T-cell (primary cell): ENCODE data around the gene RNF227. TPM values are rescaled to one million over a fixed set of nuclear protein-coding genes. Genes with fewer than 3 reads are reported as not detected.
"Not testable (repeated sequence)": the region's sequence is repeated elsewhere in the genome, so short reads cannot be mapped to it uniquely, and the experiment has no call there.

Source experiments
- ATAC-seq, 4 experiments: fragments of 200-7000 bp in 3 of 4; fragments of 150-1000 bp in 1 of 4; cut with Tn5 transposase; replicated peaks in 1 of 4; 1 replicate in 3 of 4; 2 replicates in 1 of 4; pipeline ENCODE4 v1.10.0; 2021; ENCODE audit warnings: moderate library complexity in 3 of 4, mild to moderate bottlenecking in 2 of 4, moderate number of reproducible peaks in 1 of 4
- CTCF ChIA-PET, 2 donors: fragments of 300-600 bp; sonication (Branson Sonifier 250); formaldehyde crosslinking; loops; one replicate each; lab custom pipeline; 2022; ENCODE audit warnings: antibody characterized with exemption in 2 of 2; lab: Charles Lee
- POLR2A ChIA-PET, 2 donors: fragments of 300-600 bp; sonication (Branson Sonifier 250); formaldehyde crosslinking; loops; one replicate each; lab custom pipeline; 2022; ENCODE audit warnings: antibody characterized with exemption in 2 of 2; lab: Charles Lee
- DNase-seq, 35 experiments: peaks; one replicate each; pipeline versions ENCODE4 v3.0.0 to v3.0.0-alpha.2; 2013 to 2023
- H3K27ac ChIP-seq: one replicate; pipeline ENCODE4 v1.5.1; 2013; ENCODE audit warnings: low read length
- H3K27me3 ChIP-seq, 2 experiments: replicated peaks in 1 of 2; 1 replicate in 1 of 2; 2 replicates in 1 of 2; pipeline versions ENCODE4 v1.6.1 to v1.7.0; 2013; ENCODE audit warnings: low read length in 1 of 2, mixed read lengths in 1 of 2; ENCODE audit not compliant: control insufficient read depth in 2 of 2, insufficient read depth in 2 of 2; ENCODE audit errors: extremely low read depth in 1 of 2
- H3K36me3 ChIP-seq, 2 donors: 1 replicate in 1 of 2; 2 replicates in 1 of 2; pipeline versions ENCODE4 v1.6.1 to v1.7.0; 2013; ENCODE audit warnings: low read length in 1 of 2; ENCODE audit not compliant: control insufficient read depth in 2 of 2, insufficient read depth in 1 of 2; ENCODE audit errors: extremely low read depth in 1 of 2
- H3K4me1 ChIP-seq, 2 experiments: 1 replicate in 1 of 2; 2 replicates in 1 of 2; pipeline versions ENCODE4 v1.6.1 to v1.7.0; 2013; ENCODE audit warnings: low read length in 2 of 2, mixed read lengths in 1 of 2; ENCODE audit not compliant: insufficient read depth in 2 of 2, control insufficient read depth in 1 of 2; ENCODE audit errors: extremely low read depth in 1 of 2
- H3K4me3 ChIP-seq, 2 donors: 1 replicate in 1 of 2; 2 replicates in 1 of 2; pipeline versions ENCODE4 v1.5.1 to v1.7.0; 2013; ENCODE audit warnings: mild to moderate bottlenecking in 2 of 2, low read length in 1 of 2, moderate library complexity in 1 of 2; ENCODE audit not compliant: control insufficient read depth in 1 of 2; ENCODE audit errors: extremely low read depth in 1 of 2
- H3K9me3 ChIP-seq: 2 replicates; pipeline ENCODE4 v1.7.0; 2013
- H3K27ac Mint-ChIP-seq, 2 donors: one replicate each; pipeline ENCODE4 v1.8.0; 2020 to 2021; ENCODE audit warnings: mild to moderate bottlenecking in 2 of 2, mixed read lengths in 2 of 2
- H3K27me3 Mint-ChIP-seq, 2 donors: one replicate each; pipeline ENCODE4 v1.8.0; 2021 to 2022; ENCODE audit warnings: mixed read lengths in 2 of 2
- H3K36me3 Mint-ChIP-seq: one replicate; pipeline ENCODE4 v1.8.0; 2021; ENCODE audit warnings: mixed read lengths
- H3K4me1 Mint-ChIP-seq, 3 donors: one replicate each; pipeline ENCODE4 v1.8.0; 2020 to 2022; ENCODE audit warnings: mixed read lengths in 3 of 3, mild to moderate bottlenecking in 1 of 3
- H3K4me3 Mint-ChIP-seq, 3 donors: one replicate each; pipeline ENCODE4 v1.8.0; 2020 to 2022; ENCODE audit warnings: mild to moderate bottlenecking in 3 of 3, mixed read lengths in 3 of 3, moderate library complexity in 3 of 3
- H3K9me3 Mint-ChIP-seq, 3 donors: one replicate each; pipeline ENCODE4 v1.8.0; 2020 to 2022; ENCODE audit warnings: mixed read lengths in 3 of 3
- WGBS: methylation state at CpG from one replicate; pipeline ENCODE4 v1.1.5; 2013; ENCODE audit warnings: missing lambda C conversion rate; ENCODE audit not compliant: insufficient coverage; 5-methylcytosine and 5-hydroxymethylcytosine counted together
- total RNA-seq, 35 experiments: library from RNA in 6 of 35; stranded (reverse) in 6 of 35; fragments of 120-200 nt in 1 of 35; gene quantifications; one replicate each; pipeline versions ENCODE4 v1.2.1 to v1.2.4 and lab custom pipeline; 2013 to 2026

The RNF227 gene
- total RNA-seq, 5 donors from 2014 or later (not counting 1 experiment from before 2014, with no cell fraction given), result 2.9 to 7.3 (median 5.2) TPM

DNA sequence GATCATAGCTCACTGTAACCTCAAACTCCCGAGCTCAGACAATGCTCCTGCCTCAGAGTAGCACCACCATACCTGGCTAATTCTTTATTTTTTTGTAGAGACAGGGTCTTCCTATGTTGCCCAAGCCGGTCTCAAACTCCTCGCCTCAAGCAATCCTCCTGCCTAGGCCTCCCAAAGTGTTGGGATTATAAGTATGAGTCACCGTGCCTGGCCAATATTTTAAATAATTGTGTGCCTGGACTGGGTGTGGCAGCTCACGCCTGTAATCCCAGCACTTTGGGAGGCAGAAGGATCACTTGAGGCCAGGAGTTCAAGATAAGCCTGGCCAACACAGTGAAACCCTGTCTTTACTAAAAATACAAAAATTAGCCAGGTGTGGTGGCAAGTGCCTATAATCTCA, 51.7 kb downstream of the RNF227 start:
- H3K36me3 Mint-ChIP-seq, POLR2A ChIA-PET, H3K36me3 ChIP-seq, H3K4me3 ChIP-seq, DNase-seq, H3K27ac Mint-ChIP-seq, H3K9me3 Mint-ChIP-seq, H3K9me3 ChIP-seq, ATAC-seq, H3K27ac ChIP-seq, H3K4me3 Mint-ChIP-seq, H3K27me3 ChIP-seq, H3K27me3 Mint-ChIP-seq: not testable (repeated sequence)
- H3K4me1 Mint-ChIP-seq, result peaks cover 28 to 35% (median 31%) of the 10 kb centered on the region in 3 donors
- H3K4me1 ChIP-seq, result peaks cover 14 to 21% of the 10 kb centered on the region in 2 experiments
- CTCF ChIA-PET, result interaction anchor here (0.6 to 1.4 kb wide), 3 partner anchors 31 to 177 kb away, joined by 3 to 11 read pairs (median 4); no protein-coding TSS in a partner anchor
- no CpG with 5 or more reads among the region's 5 CpGs for WGBS

Other genes with a start within 250 kb of the RNF227 start
- gene TP53, start 228.8 kb downstream of the RNF227 start, total RNA-seq, result 100 to 1,000 TPM in 2 of 5 donors, 10 to 100 TPM in 3; 65.1 to 108 (median 93.5) TPM
- 10 to 100 TPM in 3 of 5 donors, 1 to 10 TPM in 2; 8.0 to 14.6 (median 13.1) TPM for gene WRAP53, start 227.8 kb downstream of the RNF227 start, total RNA-seq
- gene EFNB3, start 211.1 kb downstream of the RNF227 start, total RNA-seq, result under 1 TPM in 3 of 5 donors, not detected in 2; 0.07 to 0.19 (median 0.18) TPM
- not detected for gene DNAH2, start 198.5 kb downstream of the RNF227 start, total RNA-seq
- gene KDM6B, start 82.1 kb downstream of the RNF227 start, total RNA-seq, result 100 to 1,000 TPM in 3 of 5 donors, 10 to 100 TPM in 2; 87.3 to 180 (median 108) TPM
- gene TMEM88, start 61.2 kb downstream of the RNF227 start, total RNA-seq, result 10 to 100 TPM in 2 of 5 donors, 1 to 10 TPM in 3; 5.8 to 27.1 (median 8.4) TPM
- 10 to 100 TPM; 15.8 to 40.6 (median 33.6) TPM for gene NAA38, start 58.7 kb downstream of the RNF227 start, total RNA-seq
- gene CYB5D1, start 58.3 kb downstream of the RNF227 start, total RNA-seq, result 10 to 100 TPM in 2 of 5 donors, 1 to 10 TPM in 3; 5.5 to 12.4 (median 8.4) TPM
- 100 to 1,000 TPM; 250 to 331 (median 274) TPM for gene CHD3, start 27.5 kb downstream of the RNF227 start, total RNA-seq
- 10 to 100 TPM; 10.0 to 18.1 (median 14.5) TPM for gene KCNAB3, start 13.6 kb upstream of the RNF227 start, total RNA-seq
- gene TRAPPC1, start 15.7 kb upstream of the RNF227 start, total RNA-seq, result 100 to 1,000 TPM in 3 of 5 donors, 10 to 100 TPM in 2; 95.4 to 138 (median 113) TPM
- gene CNTROB, start 15.9 kb upstream of the RNF227 start, total RNA-seq, result 10 to 100 TPM; 28.9 to 34.9 (median 32.9) TPM
- under 1 TPM in 1 of 5 donors, not detected in 4; 0.06 TPM for gene GUCY2D, start 86.3 kb upstream of the RNF227 start, total RNA-seq
- under 1 TPM in 3 of 5 donors, not detected in 2; 0.10 to 0.20 (median 0.13) TPM for gene ALOX15B, start 122.8 kb upstream of the RNF227 start, total RNA-seq
- gene ALOX12B, start 171.4 kb upstream of the RNF227 start, total RNA-seq, result 1 to 10 TPM in 1 of 5 donors, under 1 TPM in 3, not detected in 1; 0.63 to 1.1 (median 0.81) TPM
- 1 to 10 TPM in 1 of 5 donors, under 1 TPM in 3, not detected in 1; 0.13 to 1.2 (median 0.19) TPM for gene ALOXE3, start 202.2 kb upstream of the RNF227 start, total RNA-seq
- gene HES7, start 207.8 kb upstream of the RNF227 start, total RNA-seq, result 1 to 10 TPM in 1 of 5 donors, under 1 TPM in 2, not detected in 2; 0.16 to 1.6 (median 0.23) TPM
- 1,000 to 10,000 TPM in 2 of 5 donors, 10 to 100 TPM in 3; 62.6 to 1,675 (median 82.4) TPM for gene PER1, start 236.1 kb upstream of the RNF227 start, total RNA-seq
- 100 to 1,000 TPM; 160 to 243 (median 186) TPM for gene VAMP2, start 246.7 kb upstream of the RNF227 start, total RNA-seq